C4-2B (cell line): ENCODE results near the gene PIGL.

Experiments
- ZFX ChIP-seq: fragments of 450-650 bp; IDR thresholded peaks from 2 replicates; pipeline ENCODE4 v1.6.1; 2017
- TF ChIP-seq, protein P1 (sequence below): fragments of 450-650 bp; conservative IDR thresholded peaks from 2 replicates; pipeline ENCODE4 v1.5.1; 2017; ENCODE audit warnings: mild to moderate bottlenecking

DNA sequence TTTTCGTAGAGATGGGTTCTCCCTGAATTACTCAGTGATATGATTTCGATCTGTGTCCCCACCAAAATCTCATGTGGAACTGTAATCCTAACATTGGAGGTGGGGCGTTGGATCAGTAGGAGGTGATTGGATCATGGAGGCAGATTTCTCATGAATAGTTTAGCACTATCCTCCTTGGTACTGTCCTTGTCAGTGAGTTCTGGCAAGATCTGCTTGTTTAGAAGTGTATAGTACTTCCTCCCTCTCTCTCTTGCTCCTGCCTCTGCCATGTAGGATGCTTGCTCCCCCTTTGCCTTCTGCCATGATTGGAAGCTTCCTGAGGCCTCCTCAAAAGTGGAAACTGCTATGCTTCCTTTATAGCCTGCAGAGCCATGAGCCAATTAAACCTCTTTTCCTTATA, 22.9 kb downstream of the PIGL start:
- TF ChIP-seq, protein P1, sequence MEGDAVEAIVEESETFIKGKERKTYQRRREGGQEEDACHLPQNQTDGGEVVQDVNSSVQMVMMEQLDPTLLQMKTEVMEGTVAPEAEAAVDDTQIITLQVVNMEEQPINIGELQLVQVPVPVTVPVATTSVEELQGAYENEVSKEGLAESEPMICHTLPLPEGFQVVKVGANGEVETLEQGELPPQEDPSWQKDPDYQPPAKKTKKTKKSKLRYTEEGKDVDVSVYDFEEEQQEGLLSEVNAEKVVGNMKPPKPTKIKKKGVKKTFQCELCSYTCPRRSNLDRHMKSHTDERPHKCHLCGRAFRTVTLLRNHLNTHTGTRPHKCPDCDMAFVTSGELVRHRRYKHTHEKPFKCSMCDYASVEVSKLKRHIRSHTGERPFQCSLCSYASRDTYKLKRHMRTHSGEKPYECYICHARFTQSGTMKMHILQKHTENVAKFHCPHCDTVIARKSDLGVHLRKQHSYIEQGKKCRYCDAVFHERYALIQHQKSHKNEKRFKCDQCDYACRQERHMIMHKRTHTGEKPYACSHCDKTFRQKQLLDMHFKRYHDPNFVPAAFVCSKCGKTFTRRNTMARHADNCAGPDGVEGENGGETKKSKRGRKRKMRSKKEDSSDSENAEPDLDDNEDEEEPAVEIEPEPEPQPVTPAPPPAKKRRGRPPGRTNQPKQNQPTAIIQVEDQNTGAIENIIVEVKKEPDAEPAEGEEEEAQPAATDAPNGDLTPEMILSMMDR, result no peak
- no peak for TF ChIP-seq ZFX
